GM18498 (cell line): Measurements from ENCODE around the gene TREH.
"Not testable (repeated sequence)": the region's sequence is repeated elsewhere in the genome, so short reads cannot be mapped to it uniquely, and the experiment has no call there.

Experiments
- ATAC-seq: cut with Tn5 transposase; IDR thresholded peaks from one replicate; pipeline ENCODE4 v1.9.1; 2021; ENCODE audit warnings: mild to moderate bottlenecking, moderate library complexity; ENCODE audit not compliant: unreplicated experiment

Gene TREH, protein sequence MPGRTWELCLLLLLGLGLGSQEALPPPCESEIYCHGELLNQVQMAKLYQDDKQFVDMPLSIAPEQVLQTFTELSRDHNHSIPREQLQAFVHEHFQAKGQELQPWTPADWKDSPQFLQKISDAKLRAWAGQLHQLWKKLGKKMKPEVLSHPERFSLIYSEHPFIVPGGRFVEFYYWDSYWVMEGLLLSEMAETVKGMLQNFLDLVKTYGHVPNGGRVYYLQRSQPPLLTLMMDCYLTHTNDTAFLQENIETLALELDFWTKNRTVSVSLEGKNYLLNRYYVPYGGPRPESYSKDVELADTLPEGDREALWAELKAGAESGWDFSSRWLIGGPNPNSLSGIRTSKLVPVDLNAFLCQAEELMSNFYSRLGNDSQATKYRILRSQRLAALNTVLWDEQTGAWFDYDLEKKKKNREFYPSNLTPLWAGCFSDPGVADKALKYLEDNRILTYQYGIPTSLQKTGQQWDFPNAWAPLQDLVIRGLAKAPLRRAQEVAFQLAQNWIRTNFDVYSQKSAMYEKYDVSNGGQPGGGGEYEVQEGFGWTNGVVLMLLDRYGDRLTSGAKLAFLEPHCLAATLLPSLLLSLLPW

DNA sequence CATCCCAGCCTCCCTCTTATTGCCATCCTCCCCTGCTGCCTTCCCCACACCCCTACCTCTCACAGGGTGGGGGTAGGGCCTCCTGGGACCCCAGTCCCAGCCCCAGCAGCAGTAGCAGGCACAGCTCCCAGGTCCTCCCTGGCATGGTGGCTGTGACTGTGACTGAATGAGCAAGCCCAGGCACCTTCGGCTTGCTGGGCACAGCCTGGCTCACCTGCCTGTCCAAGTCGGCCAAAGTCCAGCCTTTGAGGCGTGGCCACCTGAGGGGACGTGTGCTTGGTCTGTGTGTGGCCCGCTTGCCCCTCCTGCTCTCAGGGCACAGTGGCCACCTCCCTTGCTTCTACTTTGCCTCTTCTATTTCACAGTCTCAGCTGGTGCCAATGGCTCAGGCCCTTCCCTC, at the start of gene TREH:
Gene TREH (minus strand): TSS at position 168 of the 400 bp plus-strand sequence. CDS start 23 bp downstream, at position 145.
- no peak for ATAC-seq

DNA sequence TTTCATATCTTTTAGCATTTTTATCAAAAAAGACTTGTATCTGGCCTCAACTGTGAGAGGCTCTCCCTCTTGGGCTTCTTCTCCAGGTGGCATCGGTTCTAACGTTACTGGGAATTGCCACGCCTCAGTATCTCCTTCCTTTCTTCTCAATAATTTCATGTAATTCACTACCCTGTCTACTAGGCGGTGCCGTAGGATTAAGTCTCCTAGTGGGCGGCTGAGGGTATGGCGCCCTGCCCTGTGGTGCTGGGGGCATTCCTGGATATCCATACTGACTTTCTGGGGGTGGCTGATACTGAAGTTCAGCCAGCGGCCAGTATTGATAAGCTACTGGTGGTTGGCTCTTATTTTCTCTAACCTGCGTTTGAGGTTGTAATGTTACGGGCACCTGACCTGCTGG, 48.7 kb upstream of the TREH start:
- ATAC-seq = not testable (repeated sequence)

DNA sequence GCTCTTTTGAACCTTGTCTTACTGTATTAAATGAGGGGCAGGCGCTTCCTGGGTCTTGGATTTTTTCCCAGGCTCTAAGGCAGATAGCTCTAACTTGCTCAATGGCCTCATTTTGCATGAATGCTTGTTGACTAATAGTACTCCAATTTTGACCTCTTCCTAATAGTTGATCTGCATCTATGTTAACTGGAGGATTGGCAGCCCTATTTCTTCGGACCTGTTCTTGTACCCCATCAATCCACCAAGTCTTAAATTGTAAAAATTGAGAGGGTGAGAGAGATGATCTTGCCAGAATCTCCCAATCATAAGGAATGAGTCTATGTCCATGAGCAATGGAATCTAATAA, 48.2 kb upstream of the TREH start:
- not testable (repeated sequence) for ATAC-seq

DNA sequence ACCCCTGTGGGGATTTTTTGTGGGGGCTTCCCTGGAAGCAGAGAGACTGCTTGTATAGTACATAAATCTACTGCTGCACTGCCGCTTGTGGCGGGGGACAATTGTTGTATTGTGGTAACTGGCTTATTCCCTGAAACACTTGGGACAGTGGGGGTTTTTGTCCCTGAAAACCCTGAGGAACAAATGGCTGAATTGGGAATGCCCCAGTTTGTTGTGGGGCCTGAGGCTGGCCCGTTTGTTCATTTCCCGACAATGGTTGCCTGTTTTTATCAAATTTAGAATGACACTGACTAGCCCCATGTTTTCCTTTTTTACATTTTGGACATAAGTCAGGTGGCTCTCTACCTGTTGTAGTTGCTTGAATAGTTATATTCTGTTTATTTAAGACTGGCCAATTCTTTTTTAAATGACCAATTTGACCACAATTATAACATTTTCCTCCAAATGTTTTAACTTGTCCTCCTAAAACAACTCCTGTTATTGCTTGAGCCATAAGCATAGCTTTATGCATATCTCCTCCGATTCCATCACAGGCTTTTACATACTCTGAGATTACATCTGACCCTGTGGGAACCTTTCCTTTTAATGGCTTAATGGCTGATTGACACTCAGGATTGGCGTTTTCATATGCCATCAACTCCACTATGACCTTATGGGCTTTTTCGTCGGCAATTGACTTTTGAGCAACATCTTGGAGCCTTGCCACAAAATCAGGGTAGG, 47.7 kb upstream of the TREH start:
- not testable (repeated sequence) for ATAC-seq

DNA sequence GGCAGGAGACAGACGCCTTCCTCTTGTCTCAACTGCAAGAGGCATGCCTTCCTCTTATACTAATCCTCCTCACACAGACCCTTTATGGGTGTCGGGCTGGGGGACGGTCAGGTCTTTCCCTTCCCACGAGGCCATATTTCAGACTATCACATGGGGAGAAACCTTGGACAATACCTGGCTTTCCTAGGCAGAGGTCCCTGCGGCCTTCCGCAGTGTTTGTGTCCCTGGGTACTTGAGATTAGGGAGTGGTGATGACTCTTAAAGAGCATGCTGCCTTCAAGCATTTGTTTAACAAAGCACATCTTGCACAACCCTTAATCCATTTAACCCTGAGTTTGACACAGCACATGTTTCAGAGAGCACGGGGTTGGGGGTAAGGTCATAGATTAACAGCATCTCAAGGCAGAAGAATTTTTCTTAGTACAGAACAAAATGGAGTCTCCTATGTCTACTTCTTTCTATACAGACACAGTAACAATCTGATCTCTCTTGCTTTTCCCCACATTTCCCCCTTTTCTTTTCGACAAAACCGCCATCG, 42.1 kb upstream of the TREH start:
- ATAC-seq = not testable (repeated sequence)

DNA sequence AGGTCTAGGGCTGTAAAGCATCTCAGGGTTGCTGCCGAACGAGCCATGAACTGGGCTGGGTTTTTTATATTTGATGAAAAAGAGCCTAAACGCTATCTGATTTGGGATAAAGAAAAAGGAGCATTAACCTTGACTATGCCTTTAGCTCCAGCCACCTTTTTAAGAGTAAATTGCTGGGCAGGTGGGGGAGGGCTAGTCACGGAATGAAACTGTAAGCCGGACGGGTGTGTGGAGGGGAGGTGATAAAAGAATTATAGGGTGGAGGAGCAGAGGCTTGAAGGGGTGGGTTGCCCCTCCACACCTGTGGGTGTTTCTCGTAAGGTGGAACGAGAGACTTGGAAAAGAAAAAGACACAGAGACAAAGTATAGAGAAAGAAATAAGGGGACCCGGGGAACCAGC, 41.3 kb upstream of the TREH start:
- not testable (repeated sequence) for ATAC-seq

DNA sequence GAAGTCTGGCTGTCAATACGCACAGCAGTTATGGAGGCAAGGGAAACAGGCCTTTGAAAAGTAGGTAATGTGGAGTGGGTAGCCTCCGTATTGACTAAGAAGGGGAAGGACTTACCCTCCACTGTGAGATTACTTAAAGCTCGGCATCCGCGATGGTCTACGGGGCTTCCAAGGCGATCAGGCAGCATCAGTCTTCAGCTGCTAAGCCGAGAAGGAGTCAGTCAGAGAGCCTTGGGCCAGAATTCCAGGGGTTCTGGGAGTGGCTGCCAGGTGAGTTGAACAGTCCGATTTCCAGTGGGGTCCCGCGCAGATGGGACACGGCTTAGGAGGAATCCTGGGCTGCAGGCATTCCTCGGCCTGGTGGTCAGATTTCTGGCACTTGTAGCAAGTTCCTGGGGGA, 40.6 kb upstream of the TREH start:
- ATAC-seq = not testable (repeated sequence)

DNA sequence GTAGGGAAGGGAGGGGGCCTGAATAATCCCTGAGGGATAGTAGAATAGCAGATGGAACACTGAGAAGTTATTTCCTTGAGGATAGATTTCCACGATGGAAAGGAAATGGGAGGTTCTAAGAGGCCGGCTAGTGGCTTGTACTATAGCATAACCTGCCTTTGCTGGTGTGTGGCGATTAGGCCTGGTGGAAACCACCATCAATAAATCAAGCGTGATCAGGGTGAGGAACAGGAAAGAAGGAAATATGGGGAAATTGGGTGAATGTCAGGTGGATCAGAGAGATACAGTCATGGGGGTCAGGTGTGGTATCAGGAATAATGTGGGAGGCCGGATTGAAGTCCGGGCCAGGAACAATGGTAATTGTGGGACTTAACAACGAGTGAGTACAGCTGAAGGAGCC, 39.1 kb upstream of the TREH start:
- not testable (repeated sequence) for ATAC-seq

DNA sequence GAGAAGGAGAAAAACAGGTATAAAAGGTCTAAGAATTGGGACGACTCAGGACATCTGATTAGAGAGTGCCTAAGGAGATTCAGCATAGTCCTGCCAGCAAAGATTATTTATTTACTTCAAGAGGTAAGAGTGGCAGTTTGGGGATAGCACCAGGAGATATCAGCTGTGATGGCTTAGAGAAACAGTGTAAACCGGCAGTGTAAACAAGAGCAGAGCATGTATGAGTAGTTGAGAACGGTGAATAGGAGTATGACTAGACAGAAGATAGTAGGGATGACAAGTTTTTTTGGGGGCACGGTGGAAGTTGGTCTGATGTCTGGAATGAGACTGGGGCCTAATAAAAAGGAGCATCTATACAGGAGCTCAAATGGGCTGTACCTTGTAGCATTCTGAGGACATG, 38.3 kb upstream of the TREH start:
- ATAC-seq = not testable (repeated sequence)

DNA sequence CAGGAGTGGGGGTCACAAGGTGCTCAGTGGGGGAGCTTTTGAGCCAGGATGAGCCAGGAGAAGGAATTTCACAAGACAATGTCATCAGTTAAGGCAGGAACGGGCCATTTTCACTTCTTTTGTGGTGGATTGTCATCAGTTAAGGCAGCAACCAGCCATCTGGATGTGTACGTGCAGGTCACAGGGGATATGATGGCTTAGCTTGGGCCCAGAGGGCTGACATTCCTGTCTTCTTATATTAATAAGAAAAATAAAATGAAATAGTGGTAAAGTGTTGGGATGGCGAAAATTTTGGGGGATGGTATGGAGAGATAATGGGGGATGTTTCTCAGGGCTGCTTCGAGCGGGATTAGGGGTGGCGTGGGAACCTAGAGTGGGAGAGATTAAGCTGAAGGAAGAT, 37.8 kb upstream of the TREH start:
- not testable (repeated sequence) for ATAC-seq

DNA sequence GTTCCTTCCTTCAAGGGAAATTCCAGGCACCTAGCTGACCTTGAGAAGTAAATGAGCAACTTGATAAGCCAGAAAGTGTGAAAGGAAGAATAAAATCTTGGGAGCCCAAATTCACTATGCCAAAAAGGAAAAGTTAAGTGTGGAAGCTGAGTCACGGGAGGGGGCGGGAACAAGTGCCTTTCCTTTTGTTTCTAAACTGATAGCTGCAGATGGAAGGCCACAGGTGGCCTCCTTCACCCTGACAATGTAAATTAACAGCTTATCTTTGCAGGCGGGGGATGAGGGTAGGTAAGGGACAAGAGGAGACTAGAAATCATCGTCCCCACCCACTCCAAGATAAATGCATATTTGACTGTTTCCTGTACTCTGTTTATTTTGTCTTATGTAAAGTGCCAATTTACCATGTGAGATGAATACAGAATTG, 36.4 kb upstream of the TREH start:
- no peak for ATAC-seq

DNA sequence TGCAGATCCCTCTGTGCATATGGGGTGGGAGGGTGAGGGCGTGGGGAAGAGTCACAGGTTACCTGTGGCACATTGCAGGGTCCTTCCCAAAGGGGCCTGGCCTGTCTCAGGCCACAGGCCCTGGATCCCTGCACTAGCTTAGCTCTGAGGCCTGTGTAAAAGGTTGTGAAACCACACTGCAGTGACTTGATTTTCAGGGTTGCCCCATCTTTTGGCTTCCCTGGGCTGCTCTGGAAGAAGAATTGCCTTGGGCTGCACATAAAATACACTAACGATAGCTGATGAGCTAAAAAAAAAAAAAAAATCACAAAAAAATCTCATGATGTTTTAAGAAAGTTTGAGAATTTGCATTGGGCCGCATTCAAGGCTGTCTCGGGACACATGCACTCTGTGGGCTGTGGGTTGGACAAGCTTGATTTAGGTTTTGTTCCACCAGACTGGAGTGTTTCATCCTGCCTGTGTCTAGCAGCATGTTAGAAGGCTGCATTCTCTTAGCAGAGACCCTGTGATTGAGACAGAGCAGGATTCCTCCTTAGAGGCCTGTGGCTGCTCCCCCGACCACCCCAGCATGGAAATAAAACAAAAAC, 35.9 kb upstream of the TREH start:
- ATAC-seq = no peak

DNA sequence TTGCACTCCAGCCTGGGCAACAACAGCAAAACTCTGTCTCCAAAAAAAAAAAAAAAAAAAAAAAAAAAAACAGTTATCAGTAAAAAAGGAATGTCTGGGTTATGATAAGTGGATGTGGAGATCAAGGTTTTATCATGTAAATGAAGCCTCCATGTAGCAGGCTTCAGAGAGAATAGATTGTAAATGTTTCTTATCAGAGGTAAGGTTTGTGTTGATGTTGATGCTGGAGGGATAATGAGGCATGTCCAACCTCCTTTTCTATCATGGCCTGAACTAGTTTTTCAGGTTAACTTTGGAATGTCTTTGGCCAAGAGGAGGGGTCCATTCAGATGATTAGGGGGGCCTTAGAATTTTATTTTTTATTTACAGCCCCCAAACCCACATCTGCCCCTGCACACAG, 35.4 kb upstream of the TREH start:
- ATAC-seq = no peak

DNA sequence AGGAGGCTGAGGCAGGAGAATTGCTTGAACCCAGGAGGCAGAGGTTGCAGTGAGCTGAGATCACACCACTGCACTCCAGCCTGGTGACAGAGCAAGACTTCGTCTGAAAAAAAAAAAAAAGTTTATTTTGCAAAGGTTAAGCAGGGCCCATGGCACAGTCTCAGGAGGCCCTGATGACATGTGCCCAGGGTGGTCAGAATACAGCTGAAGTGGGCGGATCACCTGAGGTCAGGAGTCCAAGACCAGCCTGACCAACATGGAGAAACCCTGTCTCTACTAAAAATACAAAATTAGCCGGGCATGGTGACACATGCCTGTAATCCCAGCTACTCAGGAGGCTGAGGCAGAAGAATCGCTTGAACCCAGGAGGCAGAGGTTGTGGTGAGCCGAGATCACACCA, 35.0 kb upstream of the TREH start:
- not testable (repeated sequence) for ATAC-seq

DNA sequence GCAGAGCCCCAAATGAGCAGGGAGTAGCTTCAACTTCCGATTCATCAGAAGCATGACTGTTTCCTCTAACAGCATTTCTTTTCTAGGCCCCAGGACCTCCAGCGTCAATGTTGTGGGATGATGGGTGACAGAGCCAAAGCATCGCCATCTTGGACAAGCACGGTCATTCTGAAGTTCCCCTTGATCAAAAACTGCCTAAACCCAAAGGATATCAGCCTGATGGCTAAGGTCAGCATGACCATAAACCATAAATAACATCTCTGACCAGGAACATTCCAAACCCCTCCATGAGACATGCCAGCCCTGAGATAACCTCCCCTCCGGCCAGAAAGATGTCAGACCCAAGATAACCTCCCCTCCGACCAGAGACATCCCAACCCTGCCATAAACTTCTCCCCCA, 28.8 kb upstream of the TREH start:
- no peak for ATAC-seq

DNA sequence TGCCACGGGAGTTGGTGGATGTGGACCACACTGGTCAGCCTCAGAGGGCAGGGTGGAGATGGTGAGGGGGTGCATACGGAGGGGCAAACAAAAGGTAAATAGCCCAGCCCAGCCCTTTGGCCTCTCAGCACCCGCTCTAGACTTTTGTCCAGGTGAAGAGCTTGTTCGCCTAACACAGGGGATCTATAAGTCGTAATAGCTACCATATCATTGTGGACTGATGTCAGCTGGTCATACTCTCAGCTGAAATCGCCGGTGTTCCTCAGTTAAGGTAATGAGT, 27.0 kb upstream of the TREH start:
- no peak for ATAC-seq

DNA sequence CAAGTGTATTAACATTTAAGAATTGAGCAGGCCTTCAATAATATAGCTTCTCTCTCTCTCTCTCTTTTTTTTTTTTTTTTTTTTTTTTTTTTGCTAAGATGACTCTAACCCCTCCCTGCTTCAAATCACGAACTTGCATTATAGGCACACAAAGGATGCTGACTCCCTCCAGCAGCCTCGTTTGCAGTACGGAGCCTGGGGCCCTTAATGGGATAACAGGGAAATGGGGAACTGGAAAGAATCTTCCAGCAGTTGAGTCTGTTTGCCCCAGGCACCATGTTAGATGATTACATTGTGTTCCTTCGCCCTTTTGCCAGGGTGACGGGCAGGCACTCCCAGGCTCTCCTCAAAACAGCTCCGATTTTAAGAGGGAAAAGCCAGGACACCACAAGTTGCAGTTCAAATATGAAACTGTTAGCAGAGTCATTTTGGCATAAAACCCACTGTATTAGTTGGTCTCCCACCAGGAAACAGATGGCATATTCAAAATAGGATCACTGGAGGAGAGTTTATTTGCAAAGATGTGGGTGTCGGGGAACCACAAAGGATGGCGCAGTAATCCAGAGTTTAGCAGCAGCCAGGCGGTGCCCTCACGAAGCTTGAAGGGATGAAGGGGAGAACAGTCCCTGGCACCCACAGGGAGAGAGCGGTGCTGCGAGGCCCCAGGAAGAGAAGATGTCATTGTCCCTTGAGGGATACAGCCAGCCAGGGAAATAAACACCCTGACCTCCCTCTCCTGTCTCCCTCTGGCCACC, 26.5 kb upstream of the TREH start:
- ATAC-seq = no peak

DNA sequence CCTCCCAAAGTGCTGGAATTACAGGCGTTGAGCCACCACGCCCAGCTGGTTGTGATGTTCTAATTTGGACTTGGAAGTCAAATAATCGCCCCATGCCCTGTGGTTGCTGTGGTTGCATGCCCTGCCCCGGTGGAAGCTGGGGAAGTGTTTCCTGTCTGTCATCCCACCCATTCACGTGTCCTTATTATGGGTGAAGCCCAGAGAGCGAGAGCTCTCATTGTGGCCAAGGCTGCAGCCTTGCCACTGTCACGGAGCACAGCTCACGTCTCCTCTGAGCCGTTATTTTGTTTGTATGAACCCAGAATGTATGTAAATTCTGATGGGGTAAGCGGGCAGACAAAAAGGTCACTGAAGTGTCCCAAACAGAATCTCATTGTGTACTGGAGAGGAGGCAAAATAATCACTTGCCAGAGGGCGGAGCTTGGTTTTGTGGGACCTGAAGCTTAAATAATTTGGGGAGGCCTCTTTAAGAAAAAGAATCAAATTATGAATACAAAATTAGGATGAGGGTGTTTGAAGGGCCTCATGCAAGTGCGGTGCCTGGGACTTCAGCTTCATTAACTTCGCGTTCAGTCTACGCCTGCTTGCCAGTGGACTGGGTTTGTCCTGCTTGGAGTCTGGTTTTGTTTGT, 25.8 kb upstream of the TREH start:
- no peak for ATAC-seq

DNA sequence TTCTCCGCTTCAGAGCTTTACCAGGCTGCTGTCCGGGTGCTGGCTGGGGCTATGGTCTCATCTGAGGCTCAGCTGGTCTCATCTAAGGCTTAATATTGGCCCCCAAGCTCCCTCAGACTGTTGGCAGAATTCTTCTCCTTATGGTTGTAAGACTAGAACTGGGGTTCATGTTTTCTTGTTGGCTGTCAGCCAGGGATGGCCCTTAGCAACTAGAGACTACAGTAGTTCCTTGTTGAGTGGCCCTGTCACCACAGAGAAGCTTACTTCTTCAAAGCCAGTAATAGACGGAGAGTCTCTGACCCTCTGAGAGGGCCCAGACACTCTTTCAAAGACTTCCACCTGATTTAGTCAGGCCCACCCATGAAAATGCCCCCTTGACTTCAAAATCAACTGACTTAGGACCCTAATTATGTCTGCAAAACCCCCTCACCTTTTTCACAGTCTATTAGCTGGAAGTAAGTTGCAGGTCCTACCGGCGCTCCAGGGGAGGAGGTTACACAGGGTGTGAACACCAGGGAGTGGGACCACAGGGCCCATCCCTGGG, 24.2 kb upstream of the TREH start:
- no peak for ATAC-seq
